Stimulated activated CD4-positive, alpha-beta T cell treated with anti-CD3 and anti-CD28 coated beads, Interleukin-1b, Interleukin-23, amount 100 ng/mL, for 1 hour (primary cell): ENCODE measurements around the gene NLRC5.
"Not testable (repeated sequence)": the region's sequence is repeated elsewhere in the genome, so short reads cannot be mapped to it uniquely, and the experiment has no call there.

ENCODE experiments used
- DNase-seq, 2 donors: peaks; one replicate each; pipeline ENCODE4 v3.0.0-alpha.2; 2020; ENCODE audit warnings: low read depth in 2 of 2

The NLRC5 gene

DNA sequence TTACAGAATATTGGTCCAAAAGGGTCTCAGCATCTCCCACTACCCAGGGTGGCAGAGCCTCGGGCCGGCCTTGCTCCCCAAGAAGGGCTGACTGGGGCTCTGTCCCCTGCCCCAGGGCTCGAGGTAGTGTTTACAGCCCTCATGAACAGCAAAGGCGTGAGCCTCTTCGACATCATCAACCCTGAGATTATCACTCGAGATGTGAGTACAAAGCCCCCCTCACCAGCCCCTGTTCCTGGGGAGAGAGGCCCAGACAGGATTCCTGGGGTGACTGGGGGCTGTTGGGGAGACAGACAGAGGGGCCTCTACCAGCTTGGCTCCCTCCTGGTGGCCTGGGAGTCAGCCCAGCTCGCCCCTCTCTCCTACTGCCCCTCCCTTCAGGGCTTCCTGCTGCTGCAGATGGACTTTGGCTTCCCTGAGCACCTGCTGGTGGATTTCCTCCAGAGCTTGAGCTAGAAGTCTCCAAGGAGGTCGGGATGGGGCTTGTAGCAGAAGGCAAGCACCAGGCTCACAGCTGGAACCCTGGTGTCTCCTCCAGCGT is 6.1 kb upstream of the NLRC5 start:
- DNase-seq: no peak

DNA sequence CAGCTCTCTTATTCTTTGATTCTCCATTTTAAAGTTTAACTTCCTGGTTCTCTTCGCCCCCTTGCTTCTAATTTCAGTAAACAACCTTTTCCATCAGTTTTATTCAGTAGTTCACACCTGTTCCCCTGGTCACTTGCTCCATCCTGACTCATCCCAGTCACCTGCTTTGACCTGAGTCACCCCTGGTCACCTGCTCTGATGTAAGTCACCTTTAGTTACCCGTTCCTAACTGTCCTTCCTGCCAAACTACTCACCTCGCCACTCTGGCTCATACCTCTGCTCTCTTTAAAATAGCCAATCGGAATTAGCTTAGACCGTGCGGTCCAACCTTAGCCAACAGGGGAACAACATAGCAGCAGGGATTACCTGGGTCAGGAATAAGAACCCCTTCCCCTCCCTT is 4.7 kb upstream of the NLRC5 start:
- DNase-seq: no peak

DNA sequence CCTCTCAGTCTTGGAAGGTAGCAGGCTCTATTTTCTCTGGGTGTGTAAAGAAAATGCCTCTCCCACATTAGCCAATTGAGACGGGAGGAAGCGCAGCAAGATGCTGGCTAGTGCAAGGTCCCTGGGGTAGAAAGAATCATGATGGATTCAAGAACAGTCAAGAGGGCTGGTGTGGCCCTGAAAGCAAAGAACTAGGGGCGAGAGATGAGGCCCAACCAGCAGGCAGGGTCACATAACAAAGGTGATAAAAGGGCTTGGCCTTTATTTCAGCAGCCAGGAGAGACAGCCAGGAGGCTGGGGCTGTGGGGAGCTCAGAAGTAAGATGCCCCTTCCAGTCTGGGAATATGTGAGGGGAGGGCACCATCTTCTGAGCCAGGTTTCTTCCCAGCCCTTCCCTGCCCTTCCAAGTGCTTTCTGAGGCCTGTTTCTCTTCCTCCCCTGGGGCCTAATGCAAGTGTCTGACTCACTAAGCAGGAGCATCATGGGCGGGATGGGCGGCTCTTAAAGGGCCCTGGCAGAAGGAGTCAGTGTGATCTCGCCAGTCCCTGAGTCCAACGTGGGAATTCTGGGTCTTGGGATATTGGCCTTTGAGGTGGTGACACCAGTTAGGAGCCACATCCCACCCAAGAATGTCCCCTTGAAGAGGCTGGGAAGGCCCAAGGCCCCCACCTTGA is 3.9 kb upstream of the NLRC5 start:
- DNase-seq: no peak

DNA sequence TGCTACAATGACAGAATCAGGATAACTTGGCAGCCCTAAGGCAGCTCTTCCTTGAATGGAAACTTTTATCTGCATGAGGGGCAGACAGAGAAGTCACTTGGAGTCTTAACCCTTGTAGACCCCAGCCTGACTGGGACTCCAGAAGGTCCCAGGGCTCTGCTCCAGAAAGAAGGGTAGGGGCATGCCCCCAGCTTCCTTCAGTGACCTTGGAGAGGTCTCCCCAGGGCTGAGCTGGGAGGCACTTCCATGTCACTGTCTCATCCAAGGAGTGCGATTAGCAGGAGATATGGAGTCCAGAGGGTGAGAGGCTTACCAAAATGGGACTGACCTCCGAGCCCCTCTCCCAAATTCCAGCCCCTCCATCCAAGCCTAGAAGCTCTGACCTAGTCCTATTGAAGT is 3.4 kb upstream of the NLRC5 start:
- no peak for DNase-seq

DNA sequence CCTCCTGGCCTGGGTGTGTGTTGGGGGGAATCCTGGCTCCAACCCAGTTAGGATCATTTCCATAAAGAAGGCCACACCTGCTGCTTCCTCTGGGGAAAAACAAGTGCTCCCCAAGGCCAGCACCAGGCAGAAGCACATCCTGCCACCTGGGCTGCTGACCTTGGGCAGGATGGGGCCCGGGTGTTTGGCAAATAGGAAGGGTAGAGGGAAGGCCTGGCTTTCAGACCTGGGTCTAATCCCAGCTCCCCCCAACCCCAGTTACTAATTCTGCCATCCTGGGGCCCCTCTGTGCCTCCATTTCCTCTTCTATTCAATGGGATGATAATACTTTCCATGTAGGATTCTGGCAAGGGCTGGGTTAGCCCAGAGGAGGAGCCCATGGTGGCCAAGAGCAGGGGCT is 3.0 kb upstream of the NLRC5 start:
- DNase-seq: no peak

DNA sequence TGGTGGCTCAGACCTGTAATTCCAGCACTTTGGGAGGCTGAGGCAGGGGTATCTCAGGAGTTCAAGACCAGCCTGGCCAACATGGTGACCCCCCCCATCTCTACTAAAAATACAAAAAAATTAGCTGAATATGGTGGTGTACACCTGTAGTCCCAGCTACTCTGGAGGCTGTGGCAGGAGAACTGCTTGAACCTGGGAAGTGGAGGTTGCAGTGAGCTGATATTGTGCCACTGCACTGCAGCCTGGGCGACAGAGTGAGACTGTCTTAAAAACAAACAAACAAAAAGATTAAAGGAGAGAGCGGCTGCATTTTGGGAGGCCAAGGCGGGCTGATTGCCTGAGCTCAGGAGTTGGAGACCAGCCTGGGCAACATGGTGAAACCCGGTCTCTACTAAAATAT is 2.4 kb upstream of the NLRC5 start:
- DNase-seq: not testable (repeated sequence)

DNA sequence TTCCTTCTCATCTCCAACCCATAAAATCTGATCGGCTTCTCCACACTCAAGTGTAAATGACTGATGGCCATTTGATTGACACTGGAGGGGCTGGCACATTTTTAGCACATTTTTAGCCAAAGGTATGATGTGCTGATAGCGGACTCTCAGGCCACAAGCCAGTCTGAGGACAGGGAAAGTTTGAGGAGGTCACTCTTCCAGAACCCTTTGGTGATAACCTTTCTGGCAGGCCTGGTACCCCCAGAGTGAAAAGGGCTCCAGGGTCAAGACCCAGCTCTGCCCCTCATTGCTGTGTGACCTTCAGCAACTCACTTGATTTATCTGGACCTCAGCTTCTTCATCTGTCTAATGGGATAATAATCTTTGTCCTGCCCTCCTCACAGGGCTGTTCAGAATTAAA is 1.7 kb upstream of the NLRC5 start:
- DNase-seq: no peak

DNA sequence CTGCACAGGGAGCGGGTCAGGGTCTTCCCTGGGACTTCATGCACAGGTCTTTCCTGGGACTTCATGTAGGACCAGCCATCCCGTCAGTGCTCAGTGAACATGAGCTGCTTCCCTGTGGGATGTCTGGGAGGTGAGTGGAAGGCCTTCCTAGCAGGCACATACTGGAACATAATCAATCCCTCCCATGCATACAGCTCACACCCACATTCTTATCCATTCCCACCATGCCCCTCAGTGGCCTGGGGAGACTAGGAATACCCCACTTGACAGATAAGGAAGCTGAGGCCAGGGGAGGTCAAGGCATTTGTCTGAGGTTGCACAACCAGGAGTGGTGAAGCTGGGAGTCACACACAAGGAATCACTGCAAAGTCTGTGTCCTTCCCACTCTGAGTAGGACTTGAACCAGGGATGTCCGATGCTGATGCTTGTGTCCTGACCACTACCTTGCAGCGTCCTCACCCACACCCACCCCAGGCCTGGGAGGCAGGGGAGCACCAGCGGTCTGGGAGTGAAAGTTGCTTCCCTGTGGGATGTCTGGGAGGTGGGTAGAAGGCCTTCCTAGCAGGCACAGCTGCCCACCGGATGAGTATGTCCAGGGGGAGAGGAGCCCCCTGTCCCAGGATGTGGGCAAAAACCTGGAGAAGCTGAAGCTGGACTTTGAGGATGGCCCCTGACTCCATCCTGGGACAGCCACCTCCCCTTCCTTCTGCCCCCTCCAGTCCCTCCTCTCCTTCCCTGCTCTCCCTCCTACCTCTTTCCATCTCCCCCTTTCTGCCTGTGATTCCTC is 1.0 kb upstream of the NLRC5 start:
- no peak for DNase-seq

DNA sequence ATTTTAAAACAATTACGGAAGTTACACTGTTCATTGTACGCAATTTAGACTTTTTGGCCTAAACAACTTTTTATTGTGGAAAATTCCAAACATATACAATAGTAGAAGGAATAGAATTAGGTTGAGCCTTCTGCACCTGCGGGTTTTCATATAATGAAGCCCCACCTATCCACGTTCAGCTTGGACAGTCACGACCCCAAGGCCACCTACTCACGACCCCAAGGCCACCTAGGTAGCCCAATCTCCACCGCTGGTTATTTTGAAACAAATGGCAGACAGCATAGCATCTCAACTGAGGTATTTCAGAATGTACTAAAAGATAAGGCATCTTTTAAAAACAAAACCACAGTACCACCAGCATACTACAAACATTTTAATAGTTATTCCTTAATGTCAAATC is 631 bp downstream of the NLRC5 start:
- no peak for DNase-seq

DNA sequence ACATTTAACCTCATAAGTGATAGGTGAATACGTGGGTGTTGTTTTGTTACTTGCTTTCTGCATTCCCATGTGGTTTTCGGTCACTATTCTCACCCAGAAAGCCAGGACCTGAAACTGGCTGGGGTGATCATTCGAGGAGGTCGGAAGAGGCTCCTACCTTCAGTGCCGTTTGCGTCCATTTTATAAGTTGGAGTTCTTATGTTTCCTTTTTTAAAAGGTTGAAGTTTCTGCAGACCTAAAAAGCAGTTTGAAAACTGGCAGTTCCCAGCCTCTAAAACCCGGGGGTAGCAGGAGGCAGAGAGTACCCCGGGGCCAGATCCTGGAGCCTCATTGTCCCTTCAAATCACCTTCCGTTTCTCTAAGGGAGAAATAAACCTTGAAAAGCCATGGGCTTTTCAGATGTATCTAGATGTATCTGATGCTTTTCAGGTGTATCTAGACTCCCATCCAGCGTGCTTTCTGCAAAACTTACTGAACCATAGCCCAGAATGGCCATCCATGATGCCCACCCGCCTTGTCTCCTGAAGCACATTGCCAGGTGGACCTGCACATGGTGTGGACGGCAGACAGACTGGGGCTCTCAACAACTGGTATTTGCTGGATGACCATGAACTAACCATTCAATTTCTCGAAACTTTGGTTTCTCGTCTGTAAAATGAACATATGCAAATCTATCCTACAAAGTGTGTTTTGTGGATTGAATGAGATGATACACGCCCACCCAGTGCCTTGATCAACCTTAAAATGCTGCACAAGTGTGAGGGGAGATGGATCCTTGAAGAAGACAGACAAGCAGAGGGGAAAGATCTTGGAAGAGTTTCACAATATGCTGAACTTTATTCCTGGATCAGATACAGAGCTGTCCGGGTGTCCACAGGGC is 1.3 kb downstream of the NLRC5 start:
- DNase-seq: no peak

DNA sequence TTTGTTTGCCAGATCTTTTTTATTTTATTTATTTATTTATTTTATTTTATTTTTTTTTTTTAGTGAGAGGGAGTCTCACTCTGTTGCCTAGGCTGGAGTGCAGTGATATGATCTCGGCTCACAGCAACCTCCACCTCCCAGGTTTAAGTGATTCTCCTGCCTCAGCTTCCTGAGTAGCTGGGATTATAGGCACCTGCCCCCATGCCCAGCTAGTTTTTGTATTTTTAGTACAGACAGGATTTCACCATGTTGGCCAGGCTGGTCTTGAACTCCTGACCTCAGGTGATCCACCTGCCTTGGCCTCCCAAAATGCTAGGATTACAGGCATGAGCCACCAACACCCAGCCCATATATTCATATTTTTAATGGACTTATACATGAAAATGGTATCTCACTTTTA is 3.1 kb downstream of the NLRC5 start:
- not testable (repeated sequence) for DNase-seq

DNA sequence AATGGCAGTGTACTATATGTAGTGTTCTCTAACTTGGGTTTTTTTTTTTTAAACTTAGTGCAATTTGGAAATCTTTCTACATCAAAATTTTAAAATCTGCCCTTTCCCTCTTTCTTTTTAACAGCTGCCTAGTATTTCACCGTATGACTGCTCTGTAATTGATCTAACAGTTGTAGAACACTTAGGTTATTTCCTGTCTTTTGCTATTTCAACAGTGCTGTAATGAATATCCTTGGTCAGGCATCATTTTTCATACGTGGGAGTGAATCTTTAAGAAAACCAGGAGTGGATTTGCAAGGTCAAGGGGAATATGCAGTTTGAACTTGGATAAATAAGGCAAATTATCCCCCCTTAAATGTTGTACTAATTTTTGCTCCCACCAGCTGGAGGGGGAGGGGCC is 3.8 kb downstream of the NLRC5 start:
- no peak for DNase-seq

DNA sequence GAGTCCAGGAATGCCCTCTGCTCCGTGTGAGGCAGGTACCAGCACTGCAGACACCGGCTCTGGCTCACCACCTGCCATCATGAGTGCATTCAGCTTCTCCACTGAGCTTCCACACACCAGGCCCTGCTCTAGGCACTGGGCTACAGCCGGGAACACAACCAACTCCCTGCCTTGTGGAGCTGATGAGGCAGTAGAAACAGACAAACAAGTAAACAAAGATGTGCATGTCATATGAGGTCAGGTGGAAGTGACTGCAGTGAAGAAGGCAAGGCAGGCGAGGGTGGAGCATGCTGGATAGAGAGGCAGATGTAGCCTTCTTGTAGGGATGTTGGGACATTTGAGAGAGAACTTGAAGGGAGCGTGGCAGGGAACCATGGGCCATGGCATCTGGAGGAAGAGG is 5.0 kb downstream of the NLRC5 start:
- DNase-seq: no peak

DNA sequence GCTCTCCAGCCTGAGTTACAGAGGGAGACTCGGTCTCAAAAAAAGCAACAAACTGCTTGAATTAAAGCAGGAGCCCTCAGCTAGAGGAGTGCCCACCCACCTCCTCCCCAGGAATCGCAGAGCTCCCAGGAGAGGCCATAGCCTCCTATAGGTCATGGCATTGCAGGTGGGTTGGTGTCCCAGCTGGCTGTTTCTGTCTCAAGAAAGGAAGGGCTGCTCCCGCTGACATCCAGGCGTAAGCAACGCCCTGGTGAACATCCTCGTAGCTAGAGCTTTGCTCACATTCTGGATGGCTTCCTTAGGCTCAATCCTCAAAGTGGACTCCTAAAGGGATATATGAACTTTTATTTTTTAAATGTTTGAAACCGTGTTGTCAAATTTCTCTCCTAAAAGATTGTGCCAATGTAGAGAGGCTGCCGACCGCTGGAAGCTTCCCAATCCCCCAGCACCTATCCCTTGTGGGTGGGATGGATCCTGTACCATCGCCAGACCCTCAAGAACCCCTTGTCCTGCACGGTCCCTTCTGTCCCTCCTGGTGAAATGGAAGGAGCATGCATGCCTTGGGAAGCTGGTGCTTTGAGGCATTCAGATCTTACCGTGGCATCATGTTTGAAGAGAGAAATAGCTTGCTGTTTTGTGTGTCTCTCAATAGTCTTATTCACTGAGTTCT is 5.9 kb downstream of the NLRC5 start:
- DNase-seq: no peak

DNA sequence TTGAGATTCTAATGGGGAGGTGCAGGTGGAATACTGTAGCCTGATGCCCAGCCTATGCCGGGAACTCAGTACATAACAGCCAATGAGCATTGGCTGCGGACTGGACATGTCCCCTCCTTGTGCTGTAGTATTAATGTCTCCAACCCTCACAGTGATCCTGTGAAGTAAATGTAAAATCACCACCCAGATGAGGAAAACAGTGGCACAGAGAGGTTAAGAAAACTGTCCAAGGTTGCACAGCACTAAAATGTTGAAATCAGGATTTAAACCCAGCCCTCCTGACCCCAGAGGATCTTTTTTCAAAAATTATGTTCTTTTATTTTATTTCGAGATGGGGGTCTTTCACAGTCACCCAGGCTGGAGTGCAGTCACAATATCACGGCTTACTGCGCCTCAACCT is 7.9 kb downstream of the NLRC5 start:
- no peak for DNase-seq

DNA sequence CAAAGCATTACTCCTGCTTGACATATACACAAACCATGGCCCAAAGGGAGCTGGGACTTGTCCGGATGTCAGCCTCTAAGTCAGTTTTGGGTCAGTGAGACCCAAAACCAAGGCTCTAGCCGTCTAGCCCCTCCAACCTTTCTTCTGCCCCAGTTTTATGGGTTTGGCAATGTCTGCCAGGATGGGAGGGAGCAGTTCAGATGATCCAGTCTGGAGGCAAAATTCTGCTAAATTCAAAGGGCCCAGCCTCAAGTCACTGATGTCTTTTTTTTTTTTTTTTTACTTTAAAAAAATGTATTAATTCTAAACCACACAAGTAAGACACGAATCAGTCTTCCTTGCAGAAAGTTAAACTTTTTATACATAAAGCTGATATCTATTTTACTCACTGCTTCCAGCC is 8.6 kb downstream of the NLRC5 start:
- DNase-seq: no peak

DNA sequence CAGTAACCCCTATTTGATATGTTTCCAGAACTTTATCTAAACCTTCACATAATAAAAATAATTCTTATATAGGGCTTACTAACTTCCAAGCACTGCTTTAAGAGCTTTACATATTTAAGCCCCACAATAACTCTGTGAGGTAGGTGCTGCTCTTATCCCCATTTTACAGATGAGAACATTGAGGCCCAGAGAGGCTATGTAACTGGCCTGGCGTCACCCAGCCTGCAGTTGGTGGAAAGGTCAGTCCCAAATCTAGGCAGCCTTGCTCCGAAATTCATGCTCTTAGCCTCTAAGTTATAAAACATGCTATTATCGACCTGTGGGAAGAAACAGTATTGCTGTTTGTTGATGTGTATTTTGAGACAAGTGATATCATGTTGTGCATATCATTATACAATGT is 9.0 kb downstream of the NLRC5 start:
- no peak for DNase-seq

DNA sequence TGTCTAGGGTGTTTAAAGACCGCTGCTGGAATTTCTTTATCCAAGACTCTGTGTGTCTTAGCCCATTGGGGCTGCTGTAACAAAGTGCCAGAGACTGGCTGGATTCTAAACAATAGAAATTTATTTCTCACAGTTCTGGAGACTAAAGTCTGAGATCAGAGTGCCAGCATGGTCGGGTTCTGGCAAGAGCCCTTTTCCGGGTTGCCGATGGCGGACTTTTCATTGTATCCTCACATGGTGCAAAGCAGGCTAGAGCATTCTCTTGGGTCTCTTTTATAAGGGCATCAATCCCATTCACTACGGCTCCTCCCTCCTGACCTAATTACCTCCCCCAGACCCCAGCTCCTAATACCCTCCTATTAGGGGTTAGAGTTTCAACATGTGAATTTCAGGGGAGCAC is 9.5 kb downstream of the NLRC5 start:
- DNase-seq: no peak

DNA sequence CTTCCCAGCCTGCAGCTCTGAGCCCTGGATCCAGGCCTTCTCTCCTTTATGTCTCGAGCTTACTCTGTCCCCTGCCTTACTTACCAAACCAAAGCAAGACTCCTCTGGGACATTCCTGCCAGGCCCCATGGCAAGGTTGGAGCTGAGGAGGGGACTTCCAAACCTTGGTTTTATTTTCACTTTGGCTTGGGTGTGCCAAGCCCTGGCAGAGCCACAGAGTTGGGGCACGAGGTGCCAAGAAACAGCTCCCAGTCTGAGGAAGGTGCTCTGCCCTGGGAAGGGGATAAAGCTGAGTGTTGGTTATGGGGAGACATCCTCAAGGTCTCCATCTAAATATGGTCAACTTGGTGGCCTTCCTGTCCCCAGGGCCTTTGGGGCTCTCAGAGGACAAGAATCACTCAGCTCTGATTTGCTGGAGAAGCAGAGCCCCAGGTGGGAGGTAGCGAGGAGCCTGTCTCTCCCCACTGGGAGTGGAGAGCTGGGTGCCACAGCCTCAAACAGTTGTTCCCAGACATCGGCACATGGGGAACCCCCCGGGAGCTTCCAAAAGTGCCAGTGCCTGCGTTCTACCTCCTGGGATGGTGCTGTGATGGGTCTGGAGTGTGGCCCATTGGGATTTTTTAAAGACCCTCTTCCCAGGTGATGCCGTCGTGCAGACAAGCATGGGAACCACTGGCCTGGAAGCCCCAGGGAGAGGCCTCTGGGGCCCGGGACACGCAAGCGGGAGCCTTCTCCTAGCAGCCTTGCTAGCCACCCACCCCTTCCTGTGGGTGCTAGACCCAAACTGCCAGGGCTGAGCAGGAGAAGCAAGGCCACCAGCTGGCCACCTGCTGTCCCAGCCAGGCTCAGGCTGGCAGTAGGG is 10.3 kb downstream of the NLRC5 start:
- DNase-seq: no peak

DNA sequence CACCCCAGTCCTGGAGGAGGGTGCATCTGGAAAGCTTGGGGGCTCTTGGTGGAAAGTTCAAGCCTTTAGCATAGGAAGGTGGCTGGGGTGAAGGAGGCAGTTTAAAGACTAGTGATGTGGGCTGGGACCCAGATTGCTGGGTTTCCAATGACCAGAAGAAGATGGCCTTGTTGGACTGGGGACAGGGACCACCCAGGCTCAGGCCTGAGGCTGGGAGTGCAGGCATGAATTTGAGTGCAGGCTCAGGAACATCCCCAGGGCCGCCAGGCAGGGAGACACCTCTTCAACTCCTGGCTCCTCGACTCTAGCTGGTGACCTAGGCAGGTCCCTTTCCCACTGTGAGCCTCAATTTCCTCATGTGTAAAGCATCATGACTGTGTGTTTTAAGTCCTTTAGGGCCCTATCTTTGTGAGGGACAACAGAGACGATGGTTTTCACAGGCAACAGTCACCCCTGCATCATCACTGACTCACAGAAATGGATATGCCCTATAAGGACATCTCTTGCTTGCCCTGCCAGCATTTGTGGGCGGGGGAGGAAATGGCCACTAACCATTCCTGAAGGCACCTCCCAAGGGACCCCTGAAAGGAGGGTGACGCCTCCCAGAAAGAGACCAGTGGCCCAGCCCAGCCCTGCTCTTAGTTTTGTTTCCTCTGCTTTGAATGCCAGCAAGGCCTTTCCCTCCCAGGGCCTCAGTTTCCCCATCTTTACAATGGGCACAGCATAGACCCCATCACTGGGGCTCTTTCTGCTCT is 11.1 kb downstream of the NLRC5 start:
- DNase-seq: no peak
